Endometrial microvascular endothelial cells (primary cell): ENCODE results near the gene TLL2. TPM values are rescaled to one million over a fixed set of nuclear protein-coding genes. Genes with fewer than 3 reads are reported as not detected.

Experiments
- in situ Hi-C: cut with HindIII; loops from 2 replicates; pipeline ENCODE4 v1.10.0; 2017; ENCODE audit warnings: low sequenced_read_pairs, low pct_unique_long_range_greater_than_20kb; ENCODE audit errors: inconsistent ontology term
- total RNA-seq: library from RNA; depleted of rRNA; stranded (reverse); fragments of >200 nt; gene quantifications from one replicate; pipeline ENCODE4 v1.2.3, GENCODE V29; 2015; ENCODE audit errors: inconsistent ontology term

TLL2 gene
- total RNA-seq, 1 donor from 2014 or later: not detected

GRCh38 chr10:96413151-96413787, 100.5 kb downstream of the TLL2 start:
- in situ Hi-C loops: no loop called here

GRCh38 chr10:96411716-96412320, 101.9 kb downstream of the TLL2 start:
- in situ Hi-C loops: no loop called here

- in situ Hi-C loops: no loop called here
Measured at GRCh38 chr10:96410296-96410695, 103.4 kb downstream of the TLL2 start.

GRCh38 chr10:96408201-96408600, 105.5 kb downstream of the TLL2 start:
- in situ Hi-C loops: no loop called here

GRCh38 chr10:96407560-96408069, 106.1 kb downstream of the TLL2 start:
- in situ Hi-C loops: no loop called here

DNA sequence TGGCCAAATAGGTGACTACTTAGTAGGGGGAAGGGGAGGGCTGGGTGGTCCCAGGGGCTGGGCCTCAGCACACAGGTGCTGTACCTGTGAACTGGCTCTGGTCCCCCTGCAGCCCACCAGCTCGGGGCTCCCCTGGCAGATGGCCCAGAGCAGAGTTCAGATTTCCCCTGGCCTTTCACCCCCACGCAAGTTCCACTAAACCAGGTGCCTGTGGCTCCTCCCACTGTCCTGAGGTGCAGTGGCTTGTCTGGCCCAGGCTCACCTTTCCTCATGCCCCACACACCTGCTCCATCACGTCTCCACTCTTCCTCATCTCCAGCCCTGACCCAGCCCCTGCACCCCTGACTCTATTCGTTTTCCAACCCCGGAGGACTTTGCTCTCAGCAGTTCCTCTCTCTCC, 107.6 kb downstream of the TLL2 start:
- in situ Hi-C loops: no loop called here

GRCh38 chr10:96402417-96403305, 111.1 kb downstream of the TLL2 start:
- in situ Hi-C loops: no loop called here

DNA sequence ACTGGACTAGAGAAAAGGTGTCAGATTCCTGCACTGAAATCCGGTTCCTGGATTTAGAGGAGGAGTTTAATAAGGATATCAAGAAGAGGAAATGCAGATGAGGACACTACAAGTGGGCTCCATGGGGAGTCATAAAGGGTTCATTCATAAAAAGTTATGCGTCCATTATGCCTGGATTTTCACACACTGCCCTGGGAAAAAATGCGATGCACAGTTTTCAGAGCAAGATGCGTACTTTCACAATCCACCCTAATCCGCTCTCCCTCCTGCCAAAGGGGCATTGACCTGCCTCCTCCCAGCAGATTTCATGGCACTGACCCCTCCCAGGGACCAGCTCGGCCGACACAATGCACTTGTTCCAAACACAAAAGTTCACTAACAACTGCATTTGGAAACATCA, 112.7 kb downstream of the TLL2 start:
- in situ Hi-C loops: no loop called here

GRCh38 chr10:96400465-96400864, 113.3 kb downstream of the TLL2 start:
- in situ Hi-C loops: no loop called here

GRCh38 chr10:96397902-96398301, 115.8 kb downstream of the TLL2 start:
- in situ Hi-C loops: no loop called here

GRCh38 chr10:96395931-96396877, 117.5 kb downstream of the TLL2 start:
- in situ Hi-C loops: no loop called here

DNA sequence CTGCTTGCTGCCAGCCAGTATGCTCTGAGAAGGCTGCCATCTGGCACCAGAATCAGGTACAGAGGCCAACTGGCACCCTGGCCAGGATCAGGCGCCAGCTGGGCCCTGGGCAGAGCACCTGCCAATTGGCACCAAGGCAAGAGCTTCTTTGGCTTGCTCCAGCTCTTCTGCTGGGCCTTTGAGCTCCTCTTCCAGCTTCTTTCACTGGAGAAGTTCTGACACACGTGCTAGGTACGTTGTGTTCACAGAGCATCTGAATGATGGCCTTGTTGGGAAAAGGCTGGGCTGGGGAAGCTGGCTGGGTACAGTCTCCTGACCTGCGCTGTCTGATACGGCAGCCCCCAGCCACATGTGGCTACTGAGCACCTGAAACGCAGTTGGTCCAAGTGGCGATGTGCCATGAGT, 123.3 kb downstream of the TLL2 start:
- in situ Hi-C loops: no loop called here

DNA sequence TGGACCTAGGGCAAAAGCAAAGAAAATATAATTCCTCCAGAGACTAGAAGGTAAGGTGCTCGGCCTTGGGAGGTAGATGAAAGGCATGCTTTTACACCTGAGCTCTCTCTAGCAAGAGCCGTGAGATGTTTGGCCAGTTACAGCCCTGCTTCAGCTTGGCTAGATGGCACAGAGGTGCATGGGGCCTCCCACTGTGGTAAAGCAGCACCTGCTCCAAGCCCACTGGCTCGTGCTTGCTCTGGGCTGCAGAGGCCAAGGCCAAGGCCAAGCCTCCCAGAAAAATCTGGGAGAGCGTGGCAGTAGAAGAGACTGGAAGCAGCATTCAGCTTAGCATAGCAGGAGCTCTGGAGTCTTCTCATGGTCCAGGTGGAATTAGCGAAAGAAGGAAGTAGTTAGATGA, 123.9 kb downstream of the TLL2 start:
- in situ Hi-C loops: no loop called here

GRCh38 chr10:96387601-96388000, 126.1 kb downstream of the TLL2 start:
- in situ Hi-C loops: no loop called here

DNA sequence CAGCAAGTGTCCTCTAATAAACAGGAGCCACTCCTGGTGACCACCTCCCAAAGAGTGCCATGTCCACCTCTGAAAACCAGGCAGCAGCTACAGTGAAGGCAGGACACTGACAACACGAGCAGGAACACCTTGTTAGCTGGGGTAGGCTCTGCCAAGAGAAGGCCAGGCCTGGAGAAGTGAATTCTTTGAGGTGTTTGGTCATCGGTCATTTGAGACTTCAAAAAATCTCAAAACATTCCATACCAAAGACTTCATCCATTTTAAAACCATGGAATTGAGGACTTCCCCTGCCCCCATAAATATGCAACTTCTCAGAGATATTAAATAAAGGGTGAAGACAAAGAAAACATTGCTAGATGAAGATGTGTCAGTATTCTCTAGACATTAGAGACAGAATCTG, 126.6 kb downstream of the TLL2 start:
- in situ Hi-C loops: no loop called here

DNA sequence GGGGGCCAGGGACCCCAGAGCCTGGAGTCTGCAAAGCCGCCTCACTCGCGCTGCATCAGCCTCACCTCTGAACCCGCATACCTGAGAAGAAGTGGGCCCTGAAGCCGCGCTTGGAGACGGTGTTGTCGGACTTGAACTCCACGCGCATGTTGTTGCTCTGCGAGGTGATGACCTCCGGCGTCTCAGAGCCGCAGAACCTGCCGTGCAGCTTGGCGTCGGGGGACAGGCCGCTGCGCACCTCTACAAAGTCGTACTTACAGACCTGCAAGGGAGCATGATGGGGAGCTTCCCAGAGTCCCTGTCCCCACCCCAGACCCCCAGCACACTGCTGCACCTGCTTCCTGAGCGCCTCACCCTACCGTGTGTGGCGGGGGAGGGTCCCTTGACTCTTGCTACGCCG, 129.2 kb downstream of the TLL2 start:
- in situ Hi-C loops: no loop called here

- in situ Hi-C loops: no loop called here
Measured at GRCh38 chr10:96380821-96381220, 132.9 kb downstream of the TLL2 start.

DNA sequence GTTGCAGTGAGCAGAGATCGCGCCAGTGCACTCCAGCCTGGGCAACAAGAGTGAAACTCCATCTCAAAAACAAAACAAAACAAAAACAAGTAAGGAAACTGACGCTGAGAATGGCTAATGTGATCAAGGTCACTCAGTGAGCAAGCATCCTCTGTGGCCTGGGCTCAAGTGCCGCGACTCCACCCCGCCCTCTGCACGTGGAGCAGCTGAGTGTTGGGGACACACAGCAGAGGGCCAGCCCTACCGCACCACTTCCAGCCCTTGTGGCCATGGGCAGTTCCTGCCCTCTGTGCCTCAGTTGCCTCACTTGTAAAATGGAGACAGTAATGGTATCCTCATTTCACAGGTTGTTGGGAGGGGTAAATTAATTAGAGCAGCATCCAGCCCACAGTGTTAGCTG, 134.0 kb downstream of the TLL2 start:
- in situ Hi-C loops: no loop called here

- in situ Hi-C loops: no loop called here
Measured at GRCh38 chr10:96378741-96379140, 135.0 kb downstream of the TLL2 start.
